GM19324 (cell line): ENCODE results near the gene HNRNPCL1.
"Not testable (repeated sequence)": the region's sequence is repeated elsewhere in the genome, so short reads cannot be mapped to it uniquely, and the experiment has no call there.

ENCODE experiments used
- ATAC-seq: cut with Tn5 transposase; IDR thresholded peaks from one replicate; pipeline ENCODE4 v1.9.1; 2021; ENCODE audit warnings: mild to moderate bottlenecking, moderate library complexity; ENCODE audit not compliant: unreplicated experiment, low FRiP score

HNRNPCL1 gene

DNA sequence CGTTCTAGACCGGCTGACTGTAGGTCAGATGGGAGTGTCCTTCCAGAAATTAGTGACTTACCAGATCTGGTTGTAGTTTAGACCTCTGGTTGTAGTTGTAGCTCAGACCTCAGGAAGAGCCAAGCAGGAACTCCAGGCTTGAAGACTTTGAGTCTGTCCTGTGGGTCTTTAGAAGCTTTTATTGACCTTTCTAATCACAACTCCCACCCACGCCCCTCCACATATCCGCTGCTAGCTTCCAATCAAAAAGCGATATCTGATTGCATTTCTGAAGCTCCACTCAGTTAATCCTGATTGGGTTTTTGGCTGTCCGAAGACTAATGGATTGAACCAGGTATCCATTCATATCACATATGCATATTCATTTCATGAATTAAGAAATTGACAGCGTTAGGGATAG is at the start of gene HNRNPCL1:
TSS of gene HNRNPCL1 (minus strand) at position 101 of the 400 bp plus-strand sequence. CDS start 431 bp downstream, outside the sequence.
- not testable (repeated sequence) for ATAC-seq

GRCh38 chr1:12898170-12898569 is 49.6 kb upstream of the HNRNPCL1 start, which contains the start of gene PRAMEF10:
PRAMEF10 (minus strand) TSS chr1:12898270; CDS start chr1:12895847, 2,423 bp downstream.
- not testable (repeated sequence) for ATAC-seq

GRCh38 chr1:12886101-12886500 is 37.6 kb upstream of the HNRNPCL1 start, which contains the start of gene PRAMEF4:
PRAMEF4 (minus strand) TSS chr1:12886201; CDS start chr1:12883394, 2,807 bp downstream.
- not testable (repeated sequence) for ATAC-seq

GRCh38 chr1:12878453-12878852 is 29.9 kb upstream of the HNRNPCL1 start:
- ATAC-seq = not testable (repeated sequence)

DNA sequence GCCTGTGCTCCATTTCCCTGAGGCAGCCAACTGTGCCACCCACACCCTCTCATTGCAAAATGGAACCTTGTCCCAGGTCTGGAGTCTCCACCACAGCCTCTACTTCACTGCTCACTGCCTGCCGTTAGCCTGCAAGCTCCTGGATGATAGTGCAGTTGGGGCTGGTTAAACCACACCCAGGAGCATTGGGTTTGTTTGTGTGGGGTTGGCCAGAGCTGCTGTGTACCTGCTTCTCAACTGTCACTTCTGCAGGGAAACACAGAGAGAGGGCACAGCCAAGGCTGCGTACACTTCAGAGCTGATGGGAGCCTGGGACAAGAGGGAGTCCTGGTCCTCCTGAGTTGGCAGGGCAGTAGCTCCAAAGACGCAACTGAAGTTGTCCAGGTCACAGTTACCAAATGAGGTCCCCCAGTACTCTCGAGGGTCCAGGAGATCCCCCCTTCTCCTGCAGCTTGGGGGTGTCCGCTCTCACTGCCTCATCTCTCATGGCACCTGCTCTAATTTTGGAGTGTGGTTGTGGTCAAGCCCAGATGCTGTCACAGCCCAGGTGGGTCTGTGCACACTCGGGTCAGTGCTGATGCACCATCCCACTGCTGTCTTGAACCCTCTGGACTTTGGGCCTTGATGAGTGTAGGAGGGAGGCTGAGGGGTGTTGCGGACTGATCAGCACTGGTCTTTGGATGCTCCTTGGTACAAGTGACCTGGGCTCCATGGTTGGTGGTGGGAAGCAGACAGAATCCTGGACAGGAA is 14.8 kb upstream of the HNRNPCL1 start:
- not testable (repeated sequence) for ATAC-seq

DNA sequence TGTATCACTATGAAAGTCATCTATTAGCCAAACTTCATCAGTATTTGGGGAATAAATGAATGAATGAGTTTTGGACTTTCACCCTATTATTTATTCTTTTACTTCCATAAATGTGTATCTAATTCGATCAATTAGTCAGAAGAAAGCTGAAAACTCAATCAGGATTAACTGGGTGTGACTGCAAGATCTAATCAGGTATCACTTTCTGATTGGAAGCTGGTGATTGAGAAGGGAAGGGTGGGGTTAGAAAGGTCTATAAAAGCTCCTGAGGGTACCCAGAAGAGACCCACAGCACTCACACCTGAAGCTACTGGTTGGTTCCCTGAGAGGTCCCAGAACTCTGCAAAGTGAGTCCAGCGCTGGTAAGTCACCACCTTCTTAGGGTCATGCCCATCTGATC is 8.3 kb upstream of the HNRNPCL1 start, which contains the start of gene PRAMEF2:
TSS of gene PRAMEF2 (plus strand) at position 301 of the 400 bp plus-strand sequence. CDS start 1,924 bp downstream, outside the sequence.
- ATAC-seq = not testable (repeated sequence)

DNA sequence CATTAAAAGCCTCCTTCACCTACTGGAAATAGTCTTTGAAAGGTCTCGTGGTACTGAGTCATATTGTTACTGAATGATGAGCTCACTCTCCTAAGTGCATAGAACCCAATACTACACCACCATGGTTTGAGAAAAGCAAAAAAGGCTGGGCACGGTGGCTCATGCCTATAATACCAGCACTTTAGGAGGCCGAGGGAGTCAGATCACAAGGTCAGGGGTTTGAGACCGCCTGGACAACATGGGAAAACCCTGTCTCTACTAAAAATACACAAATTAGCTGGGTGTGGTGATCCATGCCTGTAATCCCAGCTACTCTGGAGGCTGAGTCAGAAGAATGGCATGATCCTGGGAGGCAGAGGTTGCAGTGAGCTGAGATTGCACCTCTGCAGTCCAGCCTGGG is 3.3 kb upstream of the HNRNPCL1 start:
- no peak for ATAC-seq

DNA sequence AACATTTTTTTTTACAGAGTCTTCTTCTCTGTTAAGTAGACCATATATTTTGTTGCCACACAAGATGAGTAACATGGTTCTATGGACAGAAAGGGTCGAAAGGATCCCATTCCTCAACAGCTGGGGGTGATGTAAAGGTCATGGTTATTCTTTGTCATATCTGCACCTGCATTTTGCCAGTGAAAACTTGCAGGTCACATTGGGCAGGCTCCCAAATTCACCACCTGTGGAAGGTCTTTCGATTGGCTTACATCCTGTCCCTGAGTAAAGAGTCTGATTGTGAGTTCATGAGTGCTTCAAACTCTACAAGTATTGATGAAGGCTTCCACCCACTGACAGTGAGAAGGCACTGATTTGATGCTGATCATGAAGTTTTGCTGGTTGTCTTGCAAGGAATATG is 15.3 kb downstream of the HNRNPCL1 start:
- not testable (repeated sequence) for ATAC-seq

DNA sequence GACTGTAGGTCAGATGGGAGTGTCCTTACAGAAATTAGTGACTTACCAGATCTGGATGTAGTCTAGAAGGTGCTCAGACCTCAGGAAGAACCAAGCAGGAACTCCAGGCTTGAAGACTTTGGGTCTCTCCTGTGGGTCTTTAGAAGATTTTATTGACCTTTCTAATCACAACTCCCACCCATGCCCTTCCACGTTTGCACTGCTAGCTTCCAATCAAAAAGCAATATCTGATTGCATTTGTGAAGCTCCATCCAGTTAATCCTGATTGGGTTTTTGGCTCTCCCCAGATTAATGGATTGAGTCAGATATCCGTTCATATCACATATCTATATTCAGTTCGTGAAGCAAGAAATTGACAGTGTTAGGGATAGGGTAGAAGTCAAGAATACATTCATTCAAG is 17.2 kb downstream of the HNRNPCL1 start, which contains the start of gene PRAMEF11:
TSS of gene PRAMEF11 (minus strand) at position 101 of the 400 bp plus-strand sequence. CDS start 2,621 bp downstream, outside the sequence.
- ATAC-seq = not testable (repeated sequence)

GRCh38 chr1:12819061-12819460 is 29.5 kb downstream of the HNRNPCL1 start:
- ATAC-seq = not testable (repeated sequence)

DNA sequence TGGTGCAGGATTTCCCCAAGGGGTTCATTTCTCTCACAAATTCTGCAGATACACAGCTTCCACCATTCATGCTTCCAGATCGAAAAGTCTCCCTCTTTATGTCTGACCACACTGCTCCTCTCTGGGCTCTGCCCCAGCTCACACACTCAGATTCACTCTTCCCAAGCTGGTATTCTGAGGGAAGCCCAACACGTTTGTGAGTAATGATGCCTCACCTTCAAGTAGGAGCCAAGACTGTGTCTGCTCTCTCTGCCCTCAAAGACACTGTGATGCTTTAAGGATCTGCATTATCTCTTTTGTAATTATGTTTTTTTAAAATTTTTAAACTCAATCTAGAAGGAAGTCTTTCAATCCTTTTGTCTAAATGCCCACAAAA is 37.1 kb downstream of the HNRNPCL1 start:
- ATAC-seq = no peak

- no peak for ATAC-seq
Measured at GRCh38 chr1:12810691-12811408, 37.7 kb downstream of the HNRNPCL1 start.

DNA sequence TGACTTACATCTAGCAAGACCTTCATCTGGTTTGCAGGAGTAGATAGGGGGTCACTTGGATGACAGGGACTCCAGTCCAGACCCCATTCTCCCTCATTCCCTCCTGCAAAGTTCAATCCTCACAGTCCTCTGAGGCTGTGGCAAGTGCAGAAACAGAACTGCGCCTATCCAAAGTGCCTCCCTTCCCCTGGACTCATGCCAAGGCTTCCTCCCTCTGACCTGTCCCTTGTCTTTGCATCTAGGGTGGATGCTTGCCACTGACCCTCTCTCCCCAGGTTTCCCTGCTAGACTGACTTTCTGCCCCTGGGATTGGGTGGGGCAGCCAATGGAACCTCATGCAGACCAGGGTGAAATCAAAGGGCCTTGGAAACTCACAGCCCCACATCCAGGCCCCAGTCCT is 38.6 kb downstream of the HNRNPCL1 start:
- no peak for ATAC-seq

DNA sequence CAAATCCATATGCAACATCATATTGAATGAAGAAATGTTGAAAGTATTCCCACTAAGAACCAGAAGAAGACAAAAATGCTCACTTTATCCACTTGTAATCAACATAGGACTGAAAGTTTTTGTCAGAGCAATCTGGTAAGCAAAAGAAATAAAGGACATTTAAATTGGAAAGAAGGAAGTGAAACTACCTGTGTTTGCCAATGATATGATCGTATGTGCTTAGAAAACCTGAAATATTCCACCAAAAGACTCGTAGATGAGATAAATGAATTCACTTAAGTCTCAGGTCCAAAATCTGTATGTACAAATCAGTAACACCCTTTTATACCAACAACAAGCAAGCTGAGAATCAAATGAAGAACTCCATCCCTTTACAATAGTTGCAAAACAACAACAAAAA is 48.8 kb downstream of the HNRNPCL1 start:
- no peak for ATAC-seq

DNA sequence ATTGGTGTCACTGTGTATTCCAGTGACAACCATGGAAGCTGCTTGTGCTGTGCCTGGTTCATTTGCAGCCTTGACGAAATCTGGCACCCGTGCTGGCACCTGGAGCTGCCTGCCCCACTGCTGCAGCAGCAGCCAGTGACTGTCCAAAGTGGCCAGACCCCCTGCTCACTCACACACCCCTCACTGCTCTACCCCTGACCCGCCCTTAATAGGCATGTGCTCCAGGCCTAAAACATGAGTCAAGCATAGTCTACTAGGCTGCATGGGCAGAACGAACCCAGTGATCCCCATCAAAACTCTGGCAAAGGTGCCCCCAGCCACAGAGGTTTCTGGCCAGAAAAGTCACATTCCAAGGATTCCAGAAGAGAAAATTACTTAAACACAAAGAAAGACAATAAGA is 49.6 kb downstream of the HNRNPCL1 start:
- no peak for ATAC-seq
